HepG2 (cell line): ENCODE data around the gene PBX1.

Source experiments
- FOXJ3 ChIP-seq: sonication (generic); formaldehyde crosslinking; IDR thresholded peaks from 2 replicates; pipeline ENCODE4 v1.4.0; 2020; ENCODE audit warnings: missing genetic modification reagents, mild to moderate bottlenecking, borderline replicate concordance
- ZFP37 ChIP-seq: sonication (generic); formaldehyde crosslinking; IDR thresholded peaks from 2 replicates; pipeline ENCODE4 v1.4.0; 2020; ENCODE audit warnings: missing genetic modification reagents, borderline replicate concordance
- ZNF747 ChIP-seq: sonication (generic); formaldehyde crosslinking; IDR thresholded peaks from 2 replicates; pipeline ENCODE4 v1.8.1; 2023; ENCODE audit warnings: missing genetic modification reagents, mild to moderate bottlenecking, borderline replicate concordance
- TF ChIP-seq, protein P1 (sequence below): sonication (generic); formaldehyde crosslinking; IDR thresholded peaks from 2 replicates; pipeline ENCODE4 v1.5.0; 2020; ENCODE audit warnings: mild to moderate bottlenecking, missing genetic modification reagents, moderate library complexity

DNA sequence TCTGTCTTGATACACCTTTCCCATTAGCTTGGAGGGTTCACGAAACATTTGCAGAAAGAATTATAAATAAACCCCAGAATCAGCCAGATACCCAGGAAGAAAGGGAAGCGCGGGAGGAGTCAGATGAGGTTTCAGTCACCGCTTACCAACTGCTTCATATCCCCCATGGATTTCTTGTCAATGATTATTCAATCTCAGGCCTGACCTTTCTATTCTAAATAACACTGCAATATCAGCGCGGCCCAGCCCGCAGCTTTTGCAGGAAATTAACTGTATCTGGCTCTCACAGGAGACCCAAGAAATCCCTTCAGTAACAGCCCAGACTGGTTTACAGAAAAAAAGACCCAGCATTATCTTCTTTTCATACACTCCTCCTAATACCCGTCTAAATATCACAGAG is 308.6 kb downstream of the PBX1 start:
- TF ChIP-seq, protein P1, sequence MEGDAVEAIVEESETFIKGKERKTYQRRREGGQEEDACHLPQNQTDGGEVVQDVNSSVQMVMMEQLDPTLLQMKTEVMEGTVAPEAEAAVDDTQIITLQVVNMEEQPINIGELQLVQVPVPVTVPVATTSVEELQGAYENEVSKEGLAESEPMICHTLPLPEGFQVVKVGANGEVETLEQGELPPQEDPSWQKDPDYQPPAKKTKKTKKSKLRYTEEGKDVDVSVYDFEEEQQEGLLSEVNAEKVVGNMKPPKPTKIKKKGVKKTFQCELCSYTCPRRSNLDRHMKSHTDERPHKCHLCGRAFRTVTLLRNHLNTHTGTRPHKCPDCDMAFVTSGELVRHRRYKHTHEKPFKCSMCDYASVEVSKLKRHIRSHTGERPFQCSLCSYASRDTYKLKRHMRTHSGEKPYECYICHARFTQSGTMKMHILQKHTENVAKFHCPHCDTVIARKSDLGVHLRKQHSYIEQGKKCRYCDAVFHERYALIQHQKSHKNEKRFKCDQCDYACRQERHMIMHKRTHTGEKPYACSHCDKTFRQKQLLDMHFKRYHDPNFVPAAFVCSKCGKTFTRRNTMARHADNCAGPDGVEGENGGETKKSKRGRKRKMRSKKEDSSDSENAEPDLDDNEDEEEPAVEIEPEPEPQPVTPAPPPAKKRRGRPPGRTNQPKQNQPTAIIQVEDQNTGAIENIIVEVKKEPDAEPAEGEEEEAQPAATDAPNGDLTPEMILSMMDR (CRISPR knock-in tag) = no peak
- no peak for TF ChIP-seq FOXJ3 (CRISPR knock-in tag)
- TF ChIP-seq ZNF747 (CRISPR knock-in tag) = no peak
- no peak for TF ChIP-seq ZFP37 (CRISPR knock-in tag)
